ENCODE results near the gene DNASE2.

GRCh38 chr19:12912571-12912970 is 31.3 kb upstream of the DNASE2 start:
- TF ChIP-seq EZH2phosphoT487 (IDR thresholded peaks at IDR 0.05; ENCODE audit: low read length), result no peak
- no peak for TF ChIP-seq EZH2 (optimal IDR thresholded peaks at IDR 0.05; ENCODE audit: low read depth, low read length)
